H1 (cell line): Measurements from ENCODE around the gene PCDH9. TPM values are rescaled to one million over a fixed set of nuclear protein-coding genes. Genes with fewer than 3 reads are reported as not detected.

Source experiments
- CTCF ChIA-PET: fragments of 300-600 bp; sonication (Branson Sonifier 250); formaldehyde crosslinking; loops from one replicate; lab custom pipeline; 2021; ENCODE audit not compliant: partially characterized antibody; lab: Charles Lee
- POLR2A ChIA-PET: fragments of 300-600 bp; sonication (Branson Sonifier 250); formaldehyde crosslinking; loops from one replicate; lab custom pipeline; 2021; ENCODE audit warnings: inconsistent platforms; ENCODE audit not compliant: partially characterized antibody; lab: Charles Lee
- DNase-seq, 2 experiments: peaks; one replicate each; pipeline versions ENCODE4 v3.0.0 to v3.0.0-alpha.2; 2010 to 2022; ENCODE audit warnings: low spot score in 2 of 2, low read depth in 1 of 2, mixed read lengths in 1 of 2
- FAIRE-seq: peaks from 2 replicates; lab custom pipeline; 2011; peaks lifted over from hg19 to GRCh38; lab: Jason Lieb, UNC
- H2AFZ ChIP-seq: 2 replicates; pipeline ENCODE4 v1.8.1; 2012; ENCODE audit warnings: low read length, inconsistent platforms
- H2AK5ac ChIP-seq: 2 replicates; pipeline ENCODE4 v1.6.1; 2013; ENCODE audit warnings: low read depth, low read length
- H2BK120ac ChIP-seq: replicated peaks from 2 replicates; pipeline ENCODE3; 2013; ENCODE audit warnings: low read depth, low read length, inconsistent platforms
- H2BK12ac ChIP-seq: 2 replicates; pipeline ENCODE4 v1.6.1; 2013; ENCODE audit warnings: low read depth, low read length
- H2BK15ac ChIP-seq: 2 replicates; pipeline ENCODE4 v1.6.1; 2013; ENCODE audit warnings: low read length
- H2BK20ac ChIP-seq: 2 replicates; pipeline ENCODE4 v1.6.1; 2013; ENCODE audit warnings: low read length
- H2BK5ac ChIP-seq: 2 replicates; pipeline ENCODE4 v1.6.1; 2013; ENCODE audit warnings: low read depth, low read length
- H3K14ac ChIP-seq: 2 replicates; pipeline ENCODE4 v1.6.1; 2013; ENCODE audit warnings: inconsistent platforms; ENCODE audit not compliant: insufficient read length
- H3K18ac ChIP-seq: 2 replicates; pipeline ENCODE4 v1.6.1; 2013; ENCODE audit warnings: low read length; ENCODE audit errors: extremely low read depth
- H3K23ac ChIP-seq: 2 replicates; pipeline ENCODE4 v1.6.1; 2013; ENCODE audit warnings: inconsistent platforms; ENCODE audit not compliant: insufficient read length
- H3K23me2 ChIP-seq: 2 replicates; pipeline ENCODE4 v1.6.1; 2013; ENCODE audit warnings: low read depth, low read length
- H3K27ac ChIP-seq: 2 replicates; pipeline ENCODE4 v1.6.1; 2011; ENCODE audit warnings: low read depth, low read length, inconsistent platforms
- H3K27me3 ChIP-seq, 4 experiments: replicated peaks in 1 of 4; 1 replicate in 1 of 4; 2 replicates in 3 of 4; pipeline versions ENCODE4 v1.6.1 to v1.8.1; 2011 to 2013; ENCODE audit warnings: low read length in 3 of 4, mild to moderate bottlenecking in 3 of 4, inconsistent platforms in 2 of 4, mixed read lengths in 2 of 4, moderate library complexity in 1 of 4; ENCODE audit not compliant: control insufficient read depth in 3 of 4, insufficient read depth in 3 of 4; ENCODE audit errors: extremely low read depth in 1 of 4
- H3K36me3 ChIP-seq, 4 experiments: 2 replicates each; pipeline versions ENCODE4 v1.6.1 to v1.8.1; 2011 to 2013; ENCODE audit warnings: mild to moderate bottlenecking in 4 of 4, low read length in 3 of 4, moderate library complexity in 2 of 4, control low read depth in 1 of 4, inconsistent platforms in 1 of 4; ENCODE audit not compliant: insufficient read depth in 4 of 4, control insufficient read depth in 2 of 4
- H3K4ac ChIP-seq: replicated peaks from 2 replicates; pipeline ENCODE3; 2013; ENCODE audit warnings: low read length, low read depth, mixed read lengths, inconsistent platforms; ENCODE audit not compliant: insufficient read length
- H3K4me1 ChIP-seq, 4 experiments: replicated peaks in 1 of 4; 1 replicate in 1 of 4; 2 replicates in 3 of 4; pipeline versions ENCODE4 v1.6.1 to v1.8.1; 2011 to 2013; ENCODE audit warnings: low read length in 3 of 4, inconsistent platforms in 2 of 4, mixed read lengths in 1 of 4; ENCODE audit not compliant: insufficient read depth in 4 of 4, control insufficient read depth in 3 of 4
- H3K4me2 ChIP-seq, 2 experiments: 2 replicates each; pipeline versions ENCODE4 v1.6.1 to v1.8.1; 2011 to 2013; ENCODE audit warnings: low read depth in 2 of 2, low read length in 2 of 2, control low read depth in 1 of 2, inconsistent platforms in 1 of 2, mild to moderate bottlenecking in 1 of 2; ENCODE audit not compliant: insufficient read depth in 1 of 2
- H3K4me3 ChIP-seq, 4 experiments: fragments of 200-600, 300-600 bp in 1 of 4; sonication (generic), shearing (Covaris generic), sonication (Bioruptor Twin) in 1 of 4; 2 replicates each; pipeline versions ENCODE4 v1.5.1 to v1.8.1; 2011 to 2016; ENCODE audit warnings: low read length in 4 of 4, low read depth in 3 of 4, control low read depth in 2 of 4, inconsistent platforms in 2 of 4, mild to moderate bottlenecking in 2 of 4, mixed read lengths in 1 of 4, moderate library complexity in 1 of 4; ENCODE audit not compliant: insufficient read depth in 2 of 4; ENCODE audit errors: extremely low read depth in 1 of 4
- H3K56ac ChIP-seq: replicated peaks from 2 replicates; pipeline ENCODE3; 2013; ENCODE audit warnings: low read depth, mild to moderate bottlenecking, mixed read lengths, low read length, inconsistent platforms; ENCODE audit not compliant: insufficient read length
- H3K79me1 ChIP-seq: 2 replicates; pipeline ENCODE4 v1.6.1; 2013; ENCODE audit warnings: low read depth, low read length, control low read depth
- H3K79me2 ChIP-seq, 2 experiments: 2 replicates each; pipeline versions ENCODE4 v1.6.1 to v1.8.1; 2012 to 2013; ENCODE audit warnings: low read length in 2 of 2, mild to moderate bottlenecking in 2 of 2, inconsistent platforms in 1 of 2; ENCODE audit not compliant: insufficient read depth in 2 of 2, control insufficient read depth in 1 of 2
- H3K9ac ChIP-seq, 4 experiments: replicated peaks in 1 of 4; 1 replicate in 1 of 4; 2 replicates in 3 of 4; pipeline versions ENCODE4 v1.6.1 to v1.8.1; 2011 to 2013; ENCODE audit warnings: low read depth in 3 of 4, low read length in 3 of 4, control low read depth in 2 of 4, mild to moderate bottlenecking in 2 of 4, moderate library complexity in 2 of 4, inconsistent platforms in 1 of 4; ENCODE audit errors: extremely low read depth in 1 of 4
- H3K9me3 ChIP-seq, 2 experiments: 2 replicates each; pipeline versions ENCODE4 v1.6.1 to v1.8.1; 2012 to 2013; ENCODE audit warnings: mild to moderate bottlenecking in 2 of 2, moderate library complexity in 2 of 2, control low read depth in 1 of 2, inconsistent platforms in 1 of 2, low read depth in 1 of 2, low read length in 1 of 2, mixed read lengths in 1 of 2; ENCODE audit not compliant: insufficient read depth in 2 of 2
- H4K20me1 ChIP-seq, 2 experiments: replicated peaks in 1 of 2; 2 replicates each; pipeline versions ENCODE3 to v1.8.1; 2011 to 2013; ENCODE audit warnings: inconsistent platforms in 2 of 2, low read length in 2 of 2, mild to moderate bottlenecking in 1 of 2; ENCODE audit not compliant: insufficient read depth in 2 of 2, control insufficient read depth in 1 of 2
- H4K5ac ChIP-seq: 2 replicates; pipeline ENCODE4 v1.6.1; 2013; ENCODE audit warnings: low read length, low read depth, mixed read lengths, inconsistent platforms; ENCODE audit not compliant: insufficient read length
- H4K8ac ChIP-seq: 2 replicates; pipeline ENCODE4 v1.8.0; 2013; ENCODE audit warnings: mild to moderate bottlenecking, moderate library complexity, low read length, inconsistent platforms; ENCODE audit not compliant: insufficient read depth; ENCODE audit errors: extremely low read depth
- H4K91ac ChIP-seq: replicated peaks from 2 replicates; pipeline ENCODE3; 2013; ENCODE audit warnings: low read length, mixed read lengths, inconsistent platforms; ENCODE audit not compliant: insufficient read length
- ATF2 ChIP-seq: IDR thresholded peaks from 2 replicates; pipeline ENCODE4 v1.6.1; 2012; ENCODE audit warnings: low read length, inconsistent platforms
- BCL11A ChIP-seq, 2 experiments: IDR thresholded peaks; one replicate each; pipeline ENCODE4 v1.6.1; 2011; ENCODE audit warnings: low read depth in 2 of 2, low read length in 2 of 2, mild to moderate bottlenecking in 2 of 2
- CBX5 ChIP-seq: fragments of 300-800, 300-1000 bp; sonication (generic); IDR thresholded peaks from 2 replicates; pipeline ENCODE4 v1.7.1; 2016; ENCODE audit warnings: antibody characterized with exemption, low read length, low read depth
- FOSL1 ChIP-seq: IDR thresholded peaks from 2 replicates; pipeline ENCODE4 v1.6.1; 2011; ENCODE audit warnings: mild to moderate bottlenecking, low read depth, low read length, moderate library complexity; ENCODE audit not compliant: insufficient read depth
- TAF1 ChIP-seq: IDR thresholded peaks from 2 replicates; pipeline ENCODE4 v1.6.1; 2011; ENCODE audit warnings: mild to moderate bottlenecking, low read depth, low read length
- USF2 ChIP-seq: IDR thresholded peaks from 2 replicates; pipeline ENCODE4 v1.6.1; 2011; ENCODE audit warnings: low read length, improper control_type of control experiment
- polyA plus RNA-seq, 7 experiments: library from polyadenylated mRNA; depleted of rRNA in 3 of 7; stranded (reverse) in 5 of 7; unstranded in 2 of 7; fragments of >200 nt in 5 of 7; fragments of 200-250 nt in 2 of 7; gene quantifications; 1 replicate in 5 of 7; 2 replicates in 1 of 7; 4 replicates in 1 of 7; pipeline versions ENCODE4 v1.2.1 to v1.2.3, GENCODE V29; 2011 to 2013; ENCODE audit warnings: missing spikeins in 2 of 7, mixed read lengths in 2 of 7
- total RNA-seq: library from RNA; stranded (reverse); fragmentation: NEBNext Ultra II Directional; extraction: Animal tissue kit (Norgen Biotek cat#: 25700); gene quantifications from 2 replicates; pipeline ENCODE4 v1.2.1, GENCODE V29; 2021

PCDH9 gene
- total and polyA plus RNA-seq, 2 of the 8 experiments (the other 6 are each of a cell fraction or from before 2014, with no cell fraction given): 0.12 to 0.60 TPM

DNA sequence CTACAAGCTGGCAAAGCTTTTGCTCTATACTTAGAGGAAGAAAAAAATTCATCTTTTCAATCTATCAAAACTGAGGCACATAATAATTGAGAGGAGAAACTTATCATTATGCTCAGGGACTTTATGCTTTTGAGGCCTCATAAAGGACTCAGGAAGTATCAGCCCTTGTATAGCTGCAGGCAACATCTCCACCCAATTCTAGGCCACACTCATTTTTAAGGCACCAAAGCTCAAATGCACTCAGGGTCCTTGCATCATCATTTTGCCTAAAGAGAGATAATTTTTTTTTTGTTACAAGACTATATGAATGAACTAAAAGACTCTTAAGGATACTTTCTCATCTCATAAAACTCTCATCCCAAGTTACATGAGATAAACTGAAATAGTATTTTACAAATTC, 78.5 kb downstream of the PCDH9 start:
- Histone ChIP-seq H4K5ac (no peak overlapping the region), H3K9me3 (no peaks in the 10 kb centered on the region), H4K8ac (no peak overlapping the region), H3K4me3 (no peak overlapping the region), H2BK20ac (no peak overlapping the region), H4K20me1 (no peaks in the 10 kb centered on the region), H3K4ac (no peak overlapping the region), H3K23ac (no peak overlapping the region), H3K36me3 (no peaks in the 10 kb centered on the region), H3K56ac (no peak overlapping the region), H3K27me3 (no peaks in the 10 kb centered on the region), H3K79me2 (no peaks in the 10 kb centered on the region)
- DNase-seq: no peak
- TF ChIP-seq ATF2 (no peak), TAF1 (no peak), BCL11A (IDR thresholded peaks at IDR 0.05; ENCODE audit: low read depth in 2 of 2, low read length in 2 of 2) (no peak), FOSL1 (no peak), CBX5 (no peak), USF2 (no peak)
- TF ChIP-seq, all 59 proteins: peak for 0
- Histone ChIP-seq H3K14ac (no peak overlapping the region), H2BK12ac (no peak overlapping the region), H2AFZ (no peak overlapping the region), H3K4me2 (no peak overlapping the region), H3K79me1 (no peaks in the 10 kb centered on the region), H2BK5ac (no peak overlapping the region), H3K18ac (no peak overlapping the region), H3K27ac (no peak overlapping the region), H3K23me2 (no peaks in the 10 kb centered on the region), H2AK5ac (no peak overlapping the region), H3K4me1 (peaks cover 0 to 4% (median 1%) of the 10 kb centered on the region in 4 experiments; a peak in 2 of 7 replicates), H2BK120ac (no peak overlapping the region), H4K91ac (no peak overlapping the region), H2BK15ac (no peak overlapping the region), H3K9ac (no peak overlapping the region)
- no peak for FAIRE-seq
- CTCF ChIA-PET: interaction anchor here (0.8 kb wide), 2 partner anchors 17 to 97 kb away, joined by 3 to 4 read pairs; no protein-coding TSS in a partner anchor
- POLR2A ChIA-PET: no interaction called here
